ENCODE measurements around the gene ALPK3.

The ALPK3 gene

DNA sequence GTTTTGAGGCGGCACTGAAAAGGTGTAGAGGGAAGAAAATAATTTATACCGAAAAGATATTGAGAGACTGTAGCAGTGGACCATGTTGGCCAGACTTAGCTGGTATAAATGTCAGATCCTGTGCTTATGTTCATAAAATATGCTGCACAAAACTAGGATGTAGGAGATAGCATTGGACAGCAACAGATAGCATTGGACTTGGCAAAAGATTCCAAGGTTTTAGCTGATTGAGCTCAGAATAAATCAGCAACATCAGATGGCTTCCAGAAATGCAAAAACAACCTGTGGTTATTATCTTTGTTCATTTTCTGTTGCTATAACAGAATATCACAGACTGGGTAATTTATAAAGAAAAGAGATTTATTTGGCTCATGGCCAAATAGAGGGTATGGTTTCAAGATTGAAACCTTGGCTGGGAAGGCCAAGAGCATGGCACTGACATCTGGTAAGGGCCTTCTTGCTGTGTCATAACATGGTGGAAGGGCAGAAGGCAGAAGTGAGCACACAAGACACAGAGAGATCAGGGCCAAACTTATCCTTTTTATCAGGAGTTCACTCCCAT, 102.0 kb downstream of the ALPK3 start:
- Histone ChIP-seq H3K9me3 (ENCODE audit: control insufficient read depth, insufficient read depth, low read length) (no peaks in the 10 kb centered on the region), H3K4me1 (ENCODE audit: control insufficient read depth, insufficient read depth, low read length) (no peaks in the 10 kb centered on the region), H3K36me3 (ENCODE audit: control insufficient read depth, insufficient read depth, low read length) (no peaks in the 10 kb centered on the region), H3K27ac (ENCODE audit: low read length) (no peak overlapping the region), H3K27me3 (ENCODE audit: control insufficient read depth, insufficient read depth, low read length) (no peaks in the 10 kb centered on the region), H3K4me3 (ENCODE audit: low read length) (no peak overlapping the region)
- no CpG with 5 or more reads among the region's 2 CpGs for WGBS (ENCODE audit: insufficient coverage, insufficient read length)
- DNase-seq (ENCODE audit: low read depth, low spot score): no peak

DNA sequence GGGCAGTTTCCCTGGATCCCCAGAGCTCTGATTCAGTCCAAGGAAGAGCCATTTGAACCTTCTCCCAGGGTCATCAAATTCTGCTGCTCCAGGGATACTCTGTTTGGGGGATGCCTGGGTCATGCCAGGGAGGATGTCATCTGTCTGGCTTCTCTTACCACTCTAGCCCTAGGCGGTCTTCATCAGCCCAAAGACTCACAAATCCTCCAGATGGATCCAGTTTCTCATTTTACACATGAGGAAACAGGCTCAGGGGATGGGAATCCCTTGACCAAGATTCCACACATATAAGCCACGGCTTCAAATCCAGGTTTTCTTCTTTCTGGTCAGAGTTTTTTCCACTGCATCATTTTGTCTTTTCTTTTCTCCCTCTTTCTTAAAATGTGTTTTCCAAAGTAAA, 104.0 kb downstream of the ALPK3 start:
- Histone ChIP-seq H3K27me3 (ENCODE audit: control insufficient read depth, insufficient read depth, low read length) (no peaks in the 10 kb centered on the region), H3K4me1 (ENCODE audit: control insufficient read depth, insufficient read depth, low read length) (no peaks in the 10 kb centered on the region), H3K4me3 (ENCODE audit: low read length) (no peak overlapping the region), H3K36me3 (ENCODE audit: control insufficient read depth, insufficient read depth, low read length) (no peaks in the 10 kb centered on the region), H3K9me3 (ENCODE audit: control insufficient read depth, insufficient read depth, low read length) (no peaks in the 10 kb centered on the region), H3K27ac (ENCODE audit: low read length) (no peak overlapping the region)
- WGBS (ENCODE audit: insufficient coverage, insufficient read length): no CpG with 5 or more reads among the region's 2 CpGs
- DNase-seq (ENCODE audit: low read depth, low spot score): no peak

DNA sequence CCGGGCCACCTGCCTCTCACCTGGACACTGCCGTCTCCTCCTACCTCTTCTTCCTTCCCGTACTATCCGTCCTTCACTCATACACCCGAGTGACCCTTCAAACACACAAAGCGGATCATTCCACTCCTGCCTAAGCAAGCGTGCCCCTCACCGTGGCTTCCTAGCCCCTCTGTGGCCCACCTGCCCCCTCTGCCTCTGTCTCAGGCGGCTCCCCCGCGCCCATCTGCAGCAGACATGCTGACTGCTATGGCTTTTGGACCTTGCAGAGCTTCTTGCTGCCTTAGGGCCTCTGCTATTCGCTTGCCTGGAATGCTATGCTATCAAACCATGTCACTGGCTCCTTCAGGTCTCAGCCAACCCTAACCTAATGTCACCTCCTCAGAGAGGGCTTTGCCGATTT, 105.4 kb downstream of the ALPK3 start:
- no peak overlapping the region for H3K27ac ChIP-seq (ENCODE audit: low read length)
- H3K4me3 ChIP-seq (ENCODE audit: low read length): no peak overlapping the region
- 100% methylated on average over 4 of the region's 13 CpGs for WGBS (ENCODE audit: insufficient coverage, insufficient read length)
- H3K4me1 ChIP-seq (ENCODE audit: control insufficient read depth, insufficient read depth, low read length): no peaks in the 10 kb centered on the region
- no peaks in the 10 kb centered on the region for H3K36me3 ChIP-seq (ENCODE audit: control insufficient read depth, insufficient read depth, low read length)
- H3K9me3 ChIP-seq (ENCODE audit: control insufficient read depth, insufficient read depth, low read length): no peaks in the 10 kb centered on the region
- H3K27me3 ChIP-seq (ENCODE audit: control insufficient read depth, insufficient read depth, low read length): no peaks in the 10 kb centered on the region
- DNase-seq (ENCODE audit: low read depth, low spot score): no peak

Measured in iPS DF 6.9 (cell line).